ENCODE results near the gene AGRP.

AGRP gene

DNA sequence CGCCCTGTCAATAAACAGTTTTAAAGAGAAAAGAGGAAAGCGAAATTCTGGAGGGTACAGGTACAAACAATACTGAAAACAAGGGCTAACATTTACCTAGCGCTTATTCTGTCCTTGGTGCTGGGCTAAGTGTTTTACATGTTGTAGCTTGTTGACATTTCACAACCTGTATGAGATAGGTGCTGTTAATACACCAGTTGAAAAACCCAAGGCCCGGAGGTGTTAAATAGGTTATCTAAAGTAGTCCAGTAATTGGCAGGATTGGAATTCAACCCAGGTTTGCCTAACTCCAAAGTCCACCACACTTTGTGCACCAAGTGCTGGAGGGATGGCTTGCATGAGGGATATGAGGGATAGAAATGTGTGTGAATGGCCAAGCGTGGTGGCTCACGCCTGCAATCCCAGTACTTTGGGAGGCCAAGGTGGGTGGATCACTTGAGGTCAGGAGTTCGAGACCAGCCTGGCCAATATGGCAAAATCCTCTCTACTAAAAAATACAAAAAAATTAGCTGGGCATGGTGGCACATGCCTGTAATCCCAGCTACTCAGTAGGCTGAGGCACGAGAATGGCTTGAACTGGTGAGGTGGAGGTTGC, 5.3 kb downstream of the AGRP start:
- H3K27me3 ChIP-seq (ENCODE audit: control insufficient read depth in 1 of 2, insufficient read depth in 2 of 2, low read length in 2 of 2) = no peaks in the 10 kb centered on the region
- no peak overlapping the region for H3K27ac ChIP-seq (ENCODE audit: low read length)
- H3K4me3 ChIP-seq (ENCODE audit: low read length in 2 of 2) = no peak overlapping the region
- no peaks in the 10 kb centered on the region for H3K9me3 ChIP-seq (ENCODE audit: control insufficient read depth in 2 of 2, low read length in 2 of 2)
- no peak overlapping the region for H3K9ac ChIP-seq (ENCODE audit: low read length in 2 of 2)
- no peaks in the 10 kb centered on the region for H3K36me3 ChIP-seq (ENCODE audit: control insufficient read depth in 2 of 2, insufficient read depth in 2 of 2, low read length in 2 of 2)
- H3K4me1 ChIP-seq (ENCODE audit: control insufficient read depth, insufficient read depth, low read length) = peaks cover 43% of the 10 kb centered on the region

DNA sequence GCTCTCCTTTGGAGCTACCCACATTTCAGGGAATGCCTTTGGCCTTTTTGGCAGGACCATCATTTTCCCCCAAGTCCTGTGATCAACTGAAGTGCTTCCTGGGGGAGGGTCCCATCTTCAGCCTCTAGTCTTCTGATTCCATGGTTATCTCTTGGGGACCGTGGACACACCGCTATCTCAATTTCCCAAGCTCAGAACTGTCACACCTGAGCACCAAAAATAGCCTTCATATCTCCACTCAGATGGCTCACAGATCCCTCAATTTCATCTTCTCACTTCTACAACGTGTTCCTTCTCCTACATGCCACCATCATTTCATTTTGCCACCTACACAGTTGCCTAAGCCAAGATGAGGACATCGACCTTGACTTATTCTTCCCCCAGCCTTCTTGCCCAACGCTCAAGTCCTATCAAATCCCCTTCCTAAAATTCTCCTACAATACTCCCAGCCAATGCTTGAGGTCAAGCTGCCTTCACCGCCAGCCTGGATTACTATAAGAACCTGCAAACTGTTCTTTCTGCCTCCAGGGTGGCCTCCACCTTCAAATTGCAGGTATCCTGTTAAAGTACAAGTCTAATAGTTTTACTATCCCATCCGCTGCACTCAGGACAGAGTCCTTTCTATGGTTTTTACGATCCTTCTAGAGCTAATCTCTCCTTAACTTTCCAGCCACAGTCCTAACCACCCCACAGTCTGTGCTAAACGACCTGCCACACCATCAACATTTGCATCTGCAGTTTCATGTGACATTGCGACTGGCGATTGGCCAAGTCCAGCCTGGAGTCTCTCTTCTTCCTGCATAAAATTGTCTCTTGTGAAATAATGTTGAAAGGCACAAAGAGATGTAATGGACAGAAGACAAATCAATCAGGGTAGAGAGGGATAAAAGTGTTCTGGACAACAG, 8.5 kb downstream of the AGRP start:
- Histone ChIP-seq H3K27ac (ENCODE audit: low read length) (no peak overlapping the region), H3K4me1 (ENCODE audit: control insufficient read depth, insufficient read depth, low read length) (peaks cover 26% of the 10 kb centered on the region), H3K9me3 (ENCODE audit: control insufficient read depth in 2 of 2, low read length in 2 of 2) (no peaks in the 10 kb centered on the region), H3K9ac (ENCODE audit: low read length in 2 of 2) (no peak overlapping the region), H3K27me3 (ENCODE audit: control insufficient read depth in 1 of 2, insufficient read depth in 2 of 2, low read length in 2 of 2) (no peaks in the 10 kb centered on the region), H3K4me3 (ENCODE audit: low read length in 2 of 2) (no peak overlapping the region), H3K36me3 (ENCODE audit: control insufficient read depth in 2 of 2, insufficient read depth in 2 of 2, low read length in 2 of 2) (no peaks in the 10 kb centered on the region)

- Histone ChIP-seq H3K36me3 (ENCODE audit: control insufficient read depth in 2 of 2, insufficient read depth in 2 of 2, low read length in 2 of 2) (no peaks in the 10 kb centered on the region), H3K27me3 (ENCODE audit: control insufficient read depth in 1 of 2, insufficient read depth in 2 of 2, low read length in 2 of 2) (no peaks in the 10 kb centered on the region), H3K9me3 (ENCODE audit: control insufficient read depth in 2 of 2, low read length in 2 of 2) (no peaks in the 10 kb centered on the region), H3K4me3 (ENCODE audit: low read length in 2 of 2) (no peak overlapping the region), H3K4me1 (ENCODE audit: control insufficient read depth, insufficient read depth, low read length) (peaks cover 14% of the 10 kb centered on the region), H3K9ac (ENCODE audit: low read length in 2 of 2) (no peak overlapping the region), H3K27ac (ENCODE audit: low read length) (no peak overlapping the region)
These were observed 11.5 kb downstream of the AGRP start for GRCh38 chr16:67471758-67472384.

DNA sequence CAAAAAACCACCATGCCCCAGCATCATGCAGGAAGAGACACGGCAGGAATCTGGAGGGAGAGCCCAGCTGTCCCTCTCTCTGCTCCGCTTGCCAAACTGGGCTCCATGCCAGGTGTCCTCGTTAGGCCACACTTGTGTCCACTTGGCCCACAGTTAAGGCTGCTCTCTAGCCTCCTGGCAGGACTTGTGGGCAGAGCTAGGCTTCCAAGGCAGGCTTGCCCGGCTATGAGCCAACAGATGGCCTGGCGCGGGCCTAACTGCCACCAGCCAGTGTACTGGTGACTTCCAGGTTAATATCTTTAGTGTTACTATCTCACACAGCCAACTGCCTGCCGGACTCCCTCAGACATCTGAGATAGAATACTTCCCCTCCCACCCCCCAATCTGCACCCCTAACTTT, 13.0 kb downstream of the AGRP start:
- no peak overlapping the region for H3K27ac ChIP-seq (ENCODE audit: low read length)

DNA sequence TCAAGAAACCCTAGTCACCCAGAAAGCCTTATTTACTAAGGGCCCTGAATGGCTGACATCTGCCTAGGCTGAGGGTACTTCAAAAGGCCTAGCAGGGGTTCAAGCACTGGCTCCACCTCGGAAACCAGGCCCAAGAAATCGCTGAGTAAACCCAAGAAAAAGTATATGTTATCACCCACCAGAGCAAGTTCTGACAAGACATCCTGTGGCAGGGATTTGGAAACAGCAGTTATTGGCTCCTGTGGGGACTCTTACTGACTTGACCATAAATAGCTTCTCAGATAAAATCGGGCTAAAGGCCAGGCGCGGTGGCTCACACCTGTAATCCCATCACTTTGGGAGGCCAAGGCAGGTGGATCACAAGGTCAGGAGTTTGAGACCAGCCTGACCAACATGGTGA, 14.6 kb downstream of the AGRP start:
- H3K27ac ChIP-seq (ENCODE audit: low read length) = no peak overlapping the region
- no peaks in the 10 kb centered on the region for H3K36me3 ChIP-seq (ENCODE audit: control insufficient read depth in 2 of 2, insufficient read depth in 2 of 2, low read length in 2 of 2)
- no peak overlapping the region for H3K9ac ChIP-seq (ENCODE audit: low read length in 2 of 2)
- H3K4me3 ChIP-seq (ENCODE audit: low read length in 2 of 2) = no peak overlapping the region
- peaks cover 25% of the 10 kb centered on the region for H3K4me1 ChIP-seq (ENCODE audit: control insufficient read depth, insufficient read depth, low read length)
- H3K9me3 ChIP-seq (ENCODE audit: control insufficient read depth in 2 of 2, low read length in 2 of 2) = no peaks in the 10 kb centered on the region
- H3K27me3 ChIP-seq (ENCODE audit: control insufficient read depth in 1 of 2, insufficient read depth in 2 of 2, low read length in 2 of 2) = no peaks in the 10 kb centered on the region

More for the DNA sequence above, 13.0 kb downstream of the AGRP start:
- no peaks in the 10 kb centered on the region for H3K27me3 ChIP-seq (ENCODE audit: control insufficient read depth in 1 of 2, insufficient read depth in 2 of 2, low read length in 2 of 2)
- H3K4me3 ChIP-seq (ENCODE audit: low read length in 2 of 2) = no peak overlapping the region
- no peaks in the 10 kb centered on the region for H3K36me3 ChIP-seq (ENCODE audit: control insufficient read depth in 2 of 2, insufficient read depth in 2 of 2, low read length in 2 of 2)
- H3K9ac ChIP-seq (ENCODE audit: low read length in 2 of 2) = no peak overlapping the region
- H3K9me3 ChIP-seq (ENCODE audit: control insufficient read depth in 2 of 2, low read length in 2 of 2) = no peaks in the 10 kb centered on the region
- H3K4me1 ChIP-seq (ENCODE audit: control insufficient read depth, insufficient read depth, low read length) = peaks cover 16% of the 10 kb centered on the region

- H3K4me3 ChIP-seq (ENCODE audit: low read length in 2 of 2) = no peak overlapping the region
- no peak overlapping the region for H3K27ac ChIP-seq (ENCODE audit: low read length)
- no peaks in the 10 kb centered on the region for H3K27me3 ChIP-seq (ENCODE audit: control insufficient read depth in 1 of 2, insufficient read depth in 2 of 2, low read length in 2 of 2)
- H3K9me3 ChIP-seq (ENCODE audit: control insufficient read depth in 2 of 2, low read length in 2 of 2) = no peaks in the 10 kb centered on the region
- H3K9ac ChIP-seq (ENCODE audit: low read length in 2 of 2) = no peak overlapping the region
- H3K36me3 ChIP-seq (ENCODE audit: control insufficient read depth in 2 of 2, insufficient read depth in 2 of 2, low read length in 2 of 2) = peaks cover 0 to 1% of the 10 kb centered on the region in 2 donors
- peaks cover 36% of the 10 kb centered on the region for H3K4me1 ChIP-seq (ENCODE audit: control insufficient read depth, insufficient read depth, low read length)
These were observed 16.8 kb downstream of the AGRP start for GRCh38 chr16:67466581-67466980.

DNA sequence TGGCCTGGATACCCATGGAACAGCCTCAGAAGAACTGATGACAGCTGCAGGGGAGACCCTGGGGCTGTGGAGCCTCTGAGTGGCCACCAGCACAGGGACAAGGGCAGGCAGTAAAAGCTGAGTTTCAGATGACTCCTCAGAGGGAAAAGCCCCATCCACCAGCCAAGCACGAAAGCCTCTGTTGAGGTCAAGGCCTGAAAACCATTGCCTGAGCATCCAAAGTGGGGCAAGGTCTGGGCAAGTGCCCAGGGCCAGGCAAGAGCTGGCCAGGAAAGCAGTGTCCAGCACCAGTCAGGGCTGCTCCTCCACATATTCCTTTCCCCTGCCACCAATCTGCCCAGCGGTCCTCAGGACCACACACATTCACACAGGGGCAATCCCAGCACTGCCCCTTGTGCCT, 18.8 kb downstream of the AGRP start:
- Histone ChIP-seq H3K4me1 (ENCODE audit: control insufficient read depth, insufficient read depth, low read length) (peaks cover 53% of the 10 kb centered on the region), H3K9me3 (ENCODE audit: control insufficient read depth in 2 of 2, low read length in 2 of 2) (no peaks in the 10 kb centered on the region), H3K27ac (ENCODE audit: low read length) (no peak overlapping the region), H3K27me3 (ENCODE audit: control insufficient read depth in 1 of 2, insufficient read depth in 2 of 2, low read length in 2 of 2) (no peaks in the 10 kb centered on the region), H3K9ac (ENCODE audit: low read length in 2 of 2) (no peak overlapping the region), H3K4me3 (ENCODE audit: low read length in 2 of 2) (no peak overlapping the region), H3K36me3 (ENCODE audit: control insufficient read depth in 2 of 2, insufficient read depth in 2 of 2, low read length in 2 of 2) (peaks cover 0 to 4% of the 10 kb centered on the region in 2 donors)

- H3K9me3 ChIP-seq (ENCODE audit: control insufficient read depth in 2 of 2, low read length in 2 of 2) = no peaks in the 10 kb centered on the region
- H3K36me3 ChIP-seq (ENCODE audit: control insufficient read depth in 2 of 2, insufficient read depth in 2 of 2, low read length in 2 of 2) = peaks cover 0 to 4% of the 10 kb centered on the region in 2 donors
- no peaks in the 10 kb centered on the region for H3K27me3 ChIP-seq (ENCODE audit: control insufficient read depth in 1 of 2, insufficient read depth in 2 of 2, low read length in 2 of 2)
- H3K9ac ChIP-seq (ENCODE audit: low read length in 2 of 2) = no peak overlapping the region
- no peak overlapping the region for H3K4me3 ChIP-seq (ENCODE audit: low read length in 2 of 2)
- H3K4me1 ChIP-seq (ENCODE audit: control insufficient read depth, insufficient read depth, low read length) = peaks cover 62% of the 10 kb centered on the region
- H3K27ac ChIP-seq (ENCODE audit: low read length) = no peak overlapping the region
These were observed 19.7 kb downstream of the AGRP start for GRCh38 chr16:67463691-67464090.

GRCh38 chr16:67463059-67463458, 20.3 kb downstream of the AGRP start:
- Histone ChIP-seq H3K4me1 (ENCODE audit: control insufficient read depth, insufficient read depth, low read length) (peaks cover 68% of the 10 kb centered on the region), H3K36me3 (ENCODE audit: control insufficient read depth in 2 of 2, insufficient read depth in 2 of 2, low read length in 2 of 2) (peaks cover 0 to 4% of the 10 kb centered on the region in 2 donors), H3K4me3 (ENCODE audit: low read length in 2 of 2) (no peak overlapping the region), H3K27me3 (ENCODE audit: control insufficient read depth in 1 of 2, insufficient read depth in 2 of 2, low read length in 2 of 2) (no peaks in the 10 kb centered on the region), H3K9me3 (ENCODE audit: control insufficient read depth in 2 of 2, low read length in 2 of 2) (no peaks in the 10 kb centered on the region), H3K9ac (ENCODE audit: low read length in 2 of 2) (no peak overlapping the region), H3K27ac (ENCODE audit: low read length) (no peak overlapping the region)

DNA sequence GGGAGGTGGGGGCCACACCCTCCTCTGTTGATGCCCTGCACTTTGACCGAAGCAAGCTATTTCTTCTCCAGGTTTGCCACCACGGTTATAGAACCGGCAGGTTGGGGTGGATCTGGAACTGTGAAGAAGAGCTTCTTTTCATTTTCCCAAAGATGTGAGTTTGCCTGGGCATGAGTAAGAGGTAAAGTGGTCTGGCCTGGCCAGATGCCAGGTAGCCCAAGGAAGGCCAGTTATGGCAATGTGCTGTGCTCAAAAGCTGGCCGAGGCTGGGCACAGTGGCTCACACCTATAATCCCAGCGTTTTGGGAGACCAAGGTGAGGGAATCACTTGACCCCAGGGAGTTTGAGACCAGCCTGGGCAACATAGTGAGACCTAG, 21.1 kb downstream of the AGRP start:
- Histone ChIP-seq H3K27ac (ENCODE audit: low read length) (no peak overlapping the region), H3K9ac (ENCODE audit: low read length in 2 of 2) (no peak overlapping the region)

More for the DNA sequence above, 21.1 kb downstream of the AGRP start:
- H3K4me3 ChIP-seq (ENCODE audit: low read length in 2 of 2) = no peak overlapping the region
- peaks cover 0 to 4% of the 10 kb centered on the region in 2 donors for H3K36me3 ChIP-seq (ENCODE audit: control insufficient read depth in 2 of 2, insufficient read depth in 2 of 2, low read length in 2 of 2)
- H3K9me3 ChIP-seq (ENCODE audit: control insufficient read depth in 2 of 2, low read length in 2 of 2) = no peaks in the 10 kb centered on the region
- peaks cover 76% of the 10 kb centered on the region for H3K4me1 ChIP-seq (ENCODE audit: control insufficient read depth, insufficient read depth, low read length)
- H3K27me3 ChIP-seq (ENCODE audit: control insufficient read depth in 1 of 2, insufficient read depth in 2 of 2, low read length in 2 of 2) = no peaks in the 10 kb centered on the region
